Prostate gland (tissue), 2 donors: ENCODE measurements around the gene AVEN. TPM values are rescaled to one million over a fixed set of nuclear protein-coding genes. Genes with fewer than 3 reads are reported as not detected.

Experiments used
- DNase-seq: peaks from one replicate; pipeline ENCODE4 v3.0.0-alpha.2; 2019; ENCODE audit warnings: low spot score
- H3K27ac ChIP-seq, 2 donors: fragments of 200-600 bp; sonication (generic); 2 replicates each; pipeline ENCODE4 v1.5.1; 2017 to 2019
- H3K27me3 ChIP-seq: fragments of 200-600 bp; sonication (generic); replicated peaks from 2 replicates; pipeline ENCODE4 v1.5.1; 2019; ENCODE audit not compliant: insufficient read depth
- H3K36me3 ChIP-seq, 2 donors: fragments of 200-600 bp; sonication (generic); 1 replicate in 1 of 2; 2 replicates in 1 of 2; pipeline versions ENCODE4 v1.5.1 to v1.8.1; 2017 to 2019
- H3K4me1 ChIP-seq: fragments of 200-600 bp; sonication (generic); replicated peaks from 2 replicates; pipeline ENCODE4 v1.5.1; 2019
- H3K4me3 ChIP-seq, 2 donors: fragments of 200-600 bp; sonication (generic); 2 replicates each; pipeline ENCODE4 v1.5.1; 2017 to 2019
- H3K9me3 ChIP-seq: fragments of 200-600 bp; sonication (generic); 2 replicates; pipeline ENCODE4 v1.5.1; 2017
- POLR2A ChIP-seq: fragments of 450-650 bp; IDR thresholded peaks from one replicate; pipeline ENCODE4 v1.6.1; 2016; ENCODE audit warnings: antibody characterized with exemption, mild to moderate bottlenecking
- POLR2AphosphoS5 ChIP-seq: sonication (generic); formaldehyde crosslinking; IDR thresholded peaks from one replicate; pipeline ENCODE4 v1.6.1; 2017; ENCODE audit warnings: antibody characterized with exemption
- WGBS: methylation state at CpG from one replicate; pipeline ENCODE4 v1.1.5; 2018; 5-methylcytosine and 5-hydroxymethylcytosine counted together
- intact Hi-C: fragments of 100-400 bp; cut with DNase I; formaldehyde crosslinking; loops from one replicate; pipeline ENCODE4 v1.14.2; 2022
- total RNA-seq, 2 donors: library from RNA; depleted of rRNA; stranded (reverse); fragments of >200 nt; gene quantifications; one replicate each; pipeline ENCODE4 v1.1.0, GENCODE V29; 2016
- TF ChIP-seq, protein P1 (sequence below), 4 experiments: fragments of 200-600 bp in 2 of 4; fragments of 450-650 bp in 2 of 4; sonication (generic) in 2 of 4; IDR thresholded peaks; 1 replicate in 3 of 4; 2 replicates in 1 of 4; pipeline ENCODE4 v1.5.1; 2016 to 2019; ENCODE audit warnings: antibody characterized with exemption in 4 of 4, mild to moderate bottlenecking in 2 of 4, moderate library complexity in 2 of 4

Gene AVEN
- total RNA-seq, 2 donors from 2014 or later: 11.9 to 21.6 TPM

DNA sequence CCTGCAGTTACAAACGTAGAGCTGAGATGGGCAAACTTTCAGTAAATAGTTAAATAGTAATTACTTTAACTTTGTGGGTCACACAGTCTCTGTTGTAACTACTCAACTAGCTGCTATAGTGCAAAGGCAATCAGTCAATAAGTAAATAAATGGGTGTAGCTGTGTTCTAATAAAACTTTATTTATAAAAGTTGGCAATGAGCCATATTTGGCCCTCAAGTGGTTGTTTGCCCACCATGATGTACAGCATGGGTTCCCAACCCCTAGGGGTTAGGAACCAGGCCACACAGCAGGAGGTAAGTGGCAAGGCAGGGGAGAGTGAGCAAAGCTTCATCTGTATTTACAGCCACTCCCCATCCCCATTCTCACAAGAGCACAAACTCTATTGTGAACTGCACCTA lies 115.6 kb downstream of the AVEN start:
- Histone ChIP-seq H3K27ac (no peak overlapping the region), H3K4me1 (no peaks in the 10 kb centered on the region), H3K27me3 (no peaks in the 10 kb centered on the region), H3K9me3 (no peaks in the 10 kb centered on the region), H3K36me3 (no peaks in the 10 kb centered on the region), H3K4me3 (no peak overlapping the region)
- no peak for DNase-seq
- WGBS: 80% methylated on average over 1 of the region's 1 CpG
- intact Hi-C loops: no loop called here
- TF ChIP-seq POLR2A (no peak), POLR2AphosphoS5 (no peak)
- TF ChIP-seq, protein P1, sequence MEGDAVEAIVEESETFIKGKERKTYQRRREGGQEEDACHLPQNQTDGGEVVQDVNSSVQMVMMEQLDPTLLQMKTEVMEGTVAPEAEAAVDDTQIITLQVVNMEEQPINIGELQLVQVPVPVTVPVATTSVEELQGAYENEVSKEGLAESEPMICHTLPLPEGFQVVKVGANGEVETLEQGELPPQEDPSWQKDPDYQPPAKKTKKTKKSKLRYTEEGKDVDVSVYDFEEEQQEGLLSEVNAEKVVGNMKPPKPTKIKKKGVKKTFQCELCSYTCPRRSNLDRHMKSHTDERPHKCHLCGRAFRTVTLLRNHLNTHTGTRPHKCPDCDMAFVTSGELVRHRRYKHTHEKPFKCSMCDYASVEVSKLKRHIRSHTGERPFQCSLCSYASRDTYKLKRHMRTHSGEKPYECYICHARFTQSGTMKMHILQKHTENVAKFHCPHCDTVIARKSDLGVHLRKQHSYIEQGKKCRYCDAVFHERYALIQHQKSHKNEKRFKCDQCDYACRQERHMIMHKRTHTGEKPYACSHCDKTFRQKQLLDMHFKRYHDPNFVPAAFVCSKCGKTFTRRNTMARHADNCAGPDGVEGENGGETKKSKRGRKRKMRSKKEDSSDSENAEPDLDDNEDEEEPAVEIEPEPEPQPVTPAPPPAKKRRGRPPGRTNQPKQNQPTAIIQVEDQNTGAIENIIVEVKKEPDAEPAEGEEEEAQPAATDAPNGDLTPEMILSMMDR (IDR thresholded peaks at IDR 0.05): no peak

DNA sequence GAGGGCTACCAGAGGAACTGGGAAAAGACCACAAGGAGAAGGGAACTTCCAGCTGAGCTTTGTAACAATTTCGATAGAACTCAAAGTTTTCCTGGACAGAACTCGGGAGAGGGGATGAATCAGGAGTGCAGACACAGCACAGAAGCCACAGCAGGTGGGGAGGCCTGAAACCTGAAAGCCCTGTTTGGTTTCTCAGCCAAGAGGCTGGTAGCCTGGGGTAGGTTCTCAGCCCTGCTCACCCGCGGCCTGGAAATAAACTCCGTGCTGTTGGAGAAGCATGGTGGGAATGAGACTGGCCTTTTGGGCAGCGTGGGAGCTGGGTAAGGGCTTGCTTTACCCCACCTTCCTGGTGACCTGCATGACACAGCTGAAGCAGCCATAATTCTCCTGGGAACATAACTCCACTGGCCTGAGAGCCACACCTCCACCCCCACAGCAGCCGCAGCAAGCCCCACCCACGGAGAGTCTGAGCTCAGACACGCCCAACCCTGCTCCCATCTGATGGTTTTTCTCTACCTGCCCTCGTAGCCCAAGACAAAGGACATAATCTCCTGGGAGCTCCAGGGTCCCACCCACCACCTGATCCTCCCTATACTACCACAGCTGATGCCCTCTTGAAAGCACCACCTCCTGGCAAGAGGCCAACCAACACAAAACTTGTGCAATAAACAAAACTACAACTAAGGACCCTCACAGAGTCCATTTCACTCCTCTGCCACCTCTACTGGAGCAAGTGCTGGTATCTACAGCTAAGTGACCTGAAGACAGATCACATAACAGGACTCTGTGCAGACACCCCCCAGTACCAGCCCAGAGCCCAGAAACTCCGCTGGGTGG lies 123.2 kb downstream of the AVEN start:
- intact Hi-C loops: no loop called here
- TF ChIP-seq POLR2A (no peak), POLR2AphosphoS5 (no peak)
- TF ChIP-seq, protein P1 (IDR thresholded peaks at IDR 0.05): no peak
- Histone ChIP-seq H3K36me3 (no peaks in the 10 kb centered on the region), H3K4me1 (no peaks in the 10 kb centered on the region), H3K27me3 (no peaks in the 10 kb centered on the region), H3K4me3 (no peak overlapping the region), H3K9me3 (no peaks in the 10 kb centered on the region), H3K27ac (no peak overlapping the region)
- 62% methylated on average over 11 of the region's 11 CpGs for WGBS
- DNase-seq: no peak

DNA sequence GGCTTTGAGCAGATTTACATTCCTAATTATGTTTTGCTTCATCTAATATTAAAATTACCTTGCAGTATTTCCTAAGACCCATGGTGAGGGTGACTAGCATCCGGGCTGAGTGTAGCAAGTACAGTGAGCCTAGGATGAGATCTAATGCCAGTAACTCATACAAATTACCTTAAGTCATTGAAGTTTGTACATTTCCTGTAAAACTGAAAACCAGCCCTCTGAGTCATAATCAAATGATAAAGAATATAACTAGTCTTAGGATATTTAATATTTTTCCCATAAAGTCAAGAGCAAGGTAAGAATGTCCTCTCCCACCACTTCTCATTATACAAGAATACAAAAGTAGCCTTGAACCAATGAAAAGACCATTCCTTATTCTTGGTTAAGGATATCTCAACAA lies 125.5 kb downstream of the AVEN start:
- intact Hi-C loops: no loop called here
- no peak for DNase-seq
- Histone ChIP-seq H3K27ac (no peak overlapping the region), H3K4me1 (no peaks in the 10 kb centered on the region), H3K36me3 (no peaks in the 10 kb centered on the region), H3K27me3 (no peaks in the 10 kb centered on the region), H3K9me3 (no peaks in the 10 kb centered on the region), H3K4me3 (no peak overlapping the region)
- TF ChIP-seq POLR2AphosphoS5 (no peak), POLR2A (no peak)
- TF ChIP-seq, protein P1 (IDR thresholded peaks at IDR 0.05): no peak
- 97% methylated on average over 1 of the region's 1 CpG for WGBS

DNA sequence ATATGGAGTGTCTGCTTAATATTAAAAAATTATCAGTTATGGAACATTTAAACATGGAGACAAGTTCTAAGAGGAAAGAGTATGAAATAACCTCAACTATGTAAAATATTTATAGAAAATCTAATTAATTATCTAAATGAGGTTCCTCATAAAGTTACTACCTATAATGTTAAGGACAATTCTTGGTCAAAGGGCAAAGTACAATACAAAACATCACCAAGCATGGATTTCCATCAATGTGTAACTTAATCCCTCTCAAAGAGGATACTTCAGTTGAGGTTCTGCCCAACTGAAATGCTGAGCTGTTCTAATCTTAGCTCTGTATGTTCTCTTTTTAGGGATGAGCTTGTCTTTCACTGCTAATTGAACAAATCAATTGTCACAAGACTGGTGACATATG lies 126.7 kb downstream of the AVEN start:
- Histone ChIP-seq H3K27me3 (no peaks in the 10 kb centered on the region), H3K9me3 (no peaks in the 10 kb centered on the region), H3K27ac (no peak overlapping the region), H3K36me3 (no peaks in the 10 kb centered on the region), H3K4me1 (no peaks in the 10 kb centered on the region), H3K4me3 (no peak overlapping the region)
- no peak for DNase-seq
- TF ChIP-seq POLR2AphosphoS5: no peak
- no peak for TF ChIP-seq POLR2A
- intact Hi-C loops: no loop called here

GRCh38 chr15:33910741-33911140 lies 128.3 kb downstream of the AVEN start:
- H3K36me3 ChIP-seq: no peaks in the 10 kb centered on the region
- WGBS: 89% methylated on average over 3 of the region's 3 CpGs
- no peak for DNase-seq
- no peak overlapping the region for H3K4me3 ChIP-seq
- no peak for TF ChIP-seq POLR2A
- TF ChIP-seq, protein P1 (IDR thresholded peaks at IDR 0.05): no peak
- no peaks in the 10 kb centered on the region for H3K4me1 ChIP-seq
- H3K27ac ChIP-seq: no peak overlapping the region
- intact Hi-C loops: no loop called here
- no peaks in the 10 kb centered on the region for H3K9me3 ChIP-seq
- no peaks in the 10 kb centered on the region for H3K27me3 ChIP-seq
